Kidney epithelial cell (primary cell): ENCODE measurements around the gene EHD4. TPM values are rescaled to one million over a fixed set of nuclear protein-coding genes. Genes with fewer than 3 reads are reported as not detected.

Experiments
- DNase-seq: peaks from one replicate; pipeline ENCODE4 v3.0.0-alpha.2; 2010; ENCODE audit warnings: low read depth
- H3K27me3 ChIP-seq: 2 replicates; pipeline ENCODE4 v1.6.0; 2011; ENCODE audit warnings: low read length; ENCODE audit not compliant: control insufficient read depth, insufficient read depth
- H3K36me3 ChIP-seq: 2 replicates; pipeline ENCODE4 v1.5.1; 2011; ENCODE audit warnings: low read length; ENCODE audit not compliant: control insufficient read depth, insufficient read depth
- H3K4me3 ChIP-seq: 2 replicates; pipeline ENCODE4 v1.5.1; 2011; ENCODE audit warnings: low read depth, mild to moderate bottlenecking, control low read depth, low read length
- CTCF ChIP-seq: IDR thresholded peaks from 2 replicates; pipeline ENCODE4 v1.5.1; 2011; ENCODE audit warnings: mild to moderate bottlenecking, moderate library complexity, low read length, control low read depth, inconsistent platforms; ENCODE audit not compliant: insufficient read depth, poor library complexity, severe bottlenecking
- total RNA-seq: library from RNA; depleted of rRNA; stranded (reverse); fragments of >200 nt; gene quantifications from 2 replicates; pipeline ENCODE4 v1.2.3, GENCODE V29; 2015

Gene EHD4
- total RNA-seq, 1 donor from 2014 or later, result 30.1 TPM

- no peak overlapping the region for H3K4me3 ChIP-seq
- no peaks in the 10 kb centered on the region for H3K27me3 ChIP-seq
- H3K36me3 ChIP-seq, result no peaks in the 10 kb centered on the region
- no peak for DNase-seq
- TF ChIP-seq CTCF, result no peak
Measured at GRCh38 chr15:41928637-41929620, 43.4 kb downstream of the EHD4 start.

- no peaks in the 10 kb centered on the region for H3K27me3 ChIP-seq
- no peak for TF ChIP-seq CTCF
- no peaks in the 10 kb centered on the region for H3K36me3 ChIP-seq
- no peak for DNase-seq
- no peak overlapping the region for H3K4me3 ChIP-seq
Measured at GRCh38 chr15:41928100-41928499, 44.3 kb downstream of the EHD4 start.

- Histone ChIP-seq H3K27me3 (no peaks in the 10 kb centered on the region), H3K36me3 (no peaks in the 10 kb centered on the region), H3K4me3 (no peak overlapping the region)
- DNase-seq, result no peak
- no peak for TF ChIP-seq CTCF
Measured at GRCh38 chr15:41927536-41927935, 44.8 kb downstream of the EHD4 start.

GRCh38 chr15:41926185-41927056 is 45.9 kb downstream of the EHD4 start:
- DNase-seq, result no peak
- Histone ChIP-seq H3K27me3 (no peaks in the 10 kb centered on the region), H3K36me3 (no peaks in the 10 kb centered on the region), H3K4me3 (no peak overlapping the region)
- TF ChIP-seq CTCF, result no peak

GRCh38 chr15:41925086-41925608 is 47.2 kb downstream of the EHD4 start:
- H3K36me3 ChIP-seq, result no peaks in the 10 kb centered on the region
- no peak overlapping the region for H3K4me3 ChIP-seq
- no peaks in the 10 kb centered on the region for H3K27me3 ChIP-seq
- DNase-seq, result no peak
- no peak for TF ChIP-seq CTCF
